GM21360 (cell line): ENCODE measurements around the gene SLC2A13.
"Not testable (repeated sequence)": the region's sequence is repeated elsewhere in the genome, so short reads cannot be mapped to it uniquely, and the experiment has no call there.

ENCODE experiments used
- ATAC-seq: cut with Tn5 transposase; IDR thresholded peaks from one replicate; pipeline ENCODE4 v1.9.1; 2021; ENCODE audit warnings: mild to moderate bottlenecking, moderate library complexity; ENCODE audit not compliant: unreplicated experiment

Gene SLC2A13

DNA sequence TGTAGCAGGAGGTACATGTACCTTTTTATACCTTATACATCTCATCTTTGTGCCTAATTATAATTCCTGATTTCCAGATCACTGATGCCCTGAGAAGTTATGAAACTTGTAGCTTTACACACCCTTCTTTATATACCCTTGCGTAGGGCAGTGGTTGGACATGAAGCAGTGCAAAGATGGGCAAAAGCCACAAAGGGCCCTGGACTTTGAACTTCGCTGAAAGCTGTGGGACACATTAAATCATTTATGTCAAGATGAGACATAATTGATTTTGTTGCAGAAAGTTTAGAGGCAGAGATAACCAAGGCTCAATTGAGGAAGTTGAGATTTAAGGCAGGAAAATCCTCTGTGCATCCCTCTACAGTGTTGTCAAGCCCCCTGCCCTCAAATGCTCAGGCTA lies 170.0 kb downstream of the SLC2A13 start:
- ATAC-seq: no peak

GRCh38 chr12:39935275-39935674 lies 170.6 kb downstream of the SLC2A13 start:
- ATAC-seq: no peak

- no peak for ATAC-seq
These were observed 174.0 kb downstream of the SLC2A13 start for GRCh38 chr12:39931857-39932256.

DNA sequence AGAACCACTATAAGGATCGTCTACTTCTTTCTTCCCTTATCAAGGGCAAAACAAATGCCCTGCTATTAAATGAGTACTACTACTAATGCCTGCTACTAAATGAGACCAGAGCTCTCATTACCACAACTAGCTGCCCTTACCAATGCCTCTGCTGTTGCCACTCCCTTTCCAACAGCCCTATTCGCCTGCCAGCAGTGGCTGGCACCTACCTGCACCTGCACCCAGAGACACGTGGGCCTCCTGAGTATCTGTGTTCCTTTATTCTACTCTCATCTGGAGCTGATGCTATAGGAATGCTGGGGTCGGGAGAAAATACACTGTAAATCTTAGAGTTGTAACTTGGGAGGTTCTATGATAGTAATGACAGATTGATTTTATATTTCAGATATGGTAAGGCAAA lies 174.7 kb downstream of the SLC2A13 start:
- no peak for ATAC-seq

DNA sequence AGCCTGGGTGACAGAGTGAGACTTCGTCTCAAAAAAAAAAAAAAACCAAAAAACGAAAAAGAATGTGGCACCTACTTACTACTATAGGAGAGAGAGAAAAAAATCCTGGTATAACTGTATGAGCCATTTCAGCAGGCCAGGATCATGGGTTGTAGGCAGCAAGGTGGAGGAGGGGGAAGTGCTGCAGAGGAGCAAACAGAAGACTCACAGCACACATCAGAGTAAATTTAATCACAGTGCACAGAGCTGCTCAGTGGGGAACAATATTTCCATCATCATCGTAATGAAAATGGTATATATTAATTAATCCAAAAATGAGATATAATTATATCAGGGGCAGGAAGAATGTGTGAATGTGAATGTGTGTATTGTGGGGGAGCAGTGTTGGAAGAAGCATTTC lies 175.8 kb downstream of the SLC2A13 start:
- no peak for ATAC-seq

DNA sequence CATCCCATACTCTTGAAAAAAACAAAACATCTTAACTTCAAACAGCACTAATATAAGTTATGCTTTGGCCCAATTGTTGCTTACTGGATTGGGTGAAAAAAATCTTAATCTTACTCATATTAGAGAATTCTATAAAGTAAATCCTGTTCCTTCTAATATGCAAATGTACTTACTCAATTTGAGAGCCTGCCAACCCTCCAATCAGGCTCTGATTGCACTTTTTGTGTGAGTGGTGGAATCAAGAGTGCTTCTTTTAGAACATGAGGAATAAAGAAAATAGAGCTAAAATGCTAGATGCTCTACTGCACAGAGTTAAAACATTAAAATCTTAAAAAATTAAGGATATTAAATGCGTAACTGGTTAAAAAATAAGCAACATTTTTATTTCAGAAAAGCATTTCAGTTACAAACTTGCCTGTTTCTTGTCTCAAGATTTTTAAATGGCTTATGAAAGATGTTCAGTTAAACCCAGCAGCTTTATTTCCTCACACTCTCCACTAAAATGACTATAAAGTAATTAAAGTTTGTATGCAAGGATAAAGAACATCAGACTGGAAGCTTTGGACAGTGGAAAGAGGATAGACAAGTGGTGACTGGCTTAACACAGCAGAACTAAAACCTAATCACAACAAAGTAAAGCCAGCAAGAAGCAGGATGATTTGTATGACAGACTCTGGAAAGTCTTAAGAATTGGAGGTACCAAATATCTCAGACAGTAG lies 177.5 kb downstream of the SLC2A13 start:
- no peak for ATAC-seq

DNA sequence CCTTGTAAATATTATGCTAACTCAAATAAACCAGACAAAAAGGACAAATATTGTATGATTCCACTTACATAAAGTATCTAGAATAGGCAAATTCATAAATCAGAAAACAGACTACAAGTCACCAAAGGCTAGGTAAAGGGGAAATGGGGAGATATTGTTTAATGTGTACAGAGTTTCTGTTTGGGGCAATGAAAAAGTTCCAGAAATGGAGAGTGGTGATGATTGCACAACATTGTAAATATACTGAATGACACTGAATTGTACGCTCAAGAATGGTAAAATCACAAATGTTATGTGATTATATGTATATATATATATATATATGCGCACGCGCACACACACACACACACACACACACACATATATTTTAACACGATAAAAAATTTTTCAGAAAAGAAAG lies 182.5 kb downstream of the SLC2A13 start:
- no peak for ATAC-seq

GRCh38 chr12:39922598-39922997 lies 183.3 kb downstream of the SLC2A13 start:
- not testable (repeated sequence) for ATAC-seq

- no peak for ATAC-seq
These were observed 185.2 kb downstream of the SLC2A13 start for GRCh38 chr12:39920647-39921046.

DNA sequence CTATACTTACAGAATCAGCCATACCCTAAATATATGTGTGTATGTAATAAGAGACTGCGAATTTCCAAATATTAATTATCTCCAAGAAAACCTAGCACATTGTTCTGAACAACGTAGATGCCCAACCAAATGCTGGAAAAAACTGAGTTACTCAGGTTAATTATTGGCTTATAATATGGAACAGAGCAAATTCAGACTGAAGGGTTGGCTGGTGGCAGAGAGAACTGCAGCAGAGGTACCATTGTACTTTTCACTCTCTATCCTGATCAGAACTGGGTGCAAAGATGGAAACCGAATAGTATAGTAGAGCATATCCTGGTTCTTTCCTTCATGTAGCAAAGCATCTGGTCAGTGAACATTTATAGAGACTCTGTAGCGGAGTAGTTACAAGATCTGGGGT lies 185.7 kb downstream of the SLC2A13 start:
- ATAC-seq: no peak

DNA sequence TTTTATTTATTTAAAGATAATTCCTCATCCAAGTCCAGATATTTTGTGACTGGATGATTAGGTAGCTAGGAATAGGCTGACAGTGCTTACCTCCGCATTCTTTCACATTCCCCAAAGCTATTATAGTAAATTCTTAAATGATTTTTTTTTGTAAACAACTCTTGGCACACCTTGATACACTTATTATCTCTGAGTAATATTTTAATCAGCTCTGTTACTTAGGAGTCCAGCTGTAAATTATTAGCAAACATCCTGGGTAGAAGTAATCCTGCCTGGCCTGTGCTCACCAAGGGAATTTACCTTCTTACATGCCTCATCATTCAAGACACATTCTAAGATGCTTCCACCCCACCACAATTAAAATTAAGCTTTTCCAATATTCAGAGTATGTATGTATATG lies 186.1 kb downstream of the SLC2A13 start:
- no peak for ATAC-seq

- ATAC-seq: no peak
These were observed 190.6 kb downstream of the SLC2A13 start for GRCh38 chr12:39915249-39915648.

- ATAC-seq: no peak
These were observed 193.5 kb downstream of the SLC2A13 start for GRCh38 chr12:39912211-39912980.

DNA sequence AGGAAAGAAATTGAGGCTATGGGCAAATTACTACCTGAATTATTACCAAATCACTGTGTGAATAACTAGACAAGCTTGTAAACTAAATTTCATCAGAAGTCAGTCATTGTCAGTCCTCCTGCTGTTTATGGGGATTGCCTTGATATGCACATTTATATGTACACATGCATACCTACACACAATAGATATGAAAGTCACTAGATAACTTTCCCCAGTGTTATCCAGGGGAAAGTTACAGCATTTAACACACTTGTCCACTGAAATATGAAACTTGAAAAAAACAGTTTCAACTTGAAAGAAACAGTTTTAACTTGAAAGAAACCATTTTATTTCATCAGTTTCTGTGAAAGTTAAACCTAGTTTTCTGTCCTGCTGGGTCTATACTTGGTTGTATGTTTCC lies 199.6 kb downstream of the SLC2A13 start:
- no peak for ATAC-seq

DNA sequence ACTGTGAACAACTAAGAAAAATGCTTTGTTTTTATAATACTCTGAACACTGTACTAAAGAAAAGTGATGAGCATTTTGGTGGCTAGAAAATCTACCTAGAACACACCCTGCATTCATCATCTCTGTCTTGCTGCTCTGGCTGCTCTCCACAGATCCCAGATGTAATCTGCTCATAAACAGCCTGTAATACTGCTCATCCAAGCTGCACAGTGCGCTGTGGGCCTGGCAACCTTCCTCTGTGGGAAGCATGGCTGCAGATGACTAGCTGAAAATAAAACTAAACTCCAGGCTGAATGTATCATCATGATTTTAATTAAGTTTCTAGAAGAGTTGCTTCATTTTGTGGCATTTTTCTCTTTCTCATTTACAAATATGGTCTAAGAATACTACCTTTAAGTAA lies 200.7 kb downstream of the SLC2A13 start:
- no peak for ATAC-seq

DNA sequence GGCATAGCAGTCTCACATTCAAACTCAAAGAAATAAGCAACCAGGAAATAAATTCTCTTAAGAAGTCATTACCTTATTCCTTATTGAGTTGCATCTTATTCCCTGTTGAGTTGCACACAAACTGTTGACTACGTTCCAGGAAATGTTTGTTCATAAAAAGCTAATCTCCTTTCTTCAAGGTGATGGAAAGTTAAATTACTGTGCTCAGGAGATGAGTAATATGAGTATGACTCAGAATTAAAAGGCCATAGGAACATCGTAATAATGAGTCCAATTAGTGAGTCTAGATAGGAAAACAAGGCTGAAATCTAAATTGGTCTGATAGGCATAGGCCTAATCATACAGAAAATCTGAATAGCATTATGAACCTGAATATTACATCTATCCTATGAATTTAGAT lies 203.1 kb downstream of the SLC2A13 start:
- ATAC-seq: no peak

- ATAC-seq: no peak
These were observed 208.6 kb downstream of the SLC2A13 start for GRCh38 chr12:39897315-39897714.

DNA sequence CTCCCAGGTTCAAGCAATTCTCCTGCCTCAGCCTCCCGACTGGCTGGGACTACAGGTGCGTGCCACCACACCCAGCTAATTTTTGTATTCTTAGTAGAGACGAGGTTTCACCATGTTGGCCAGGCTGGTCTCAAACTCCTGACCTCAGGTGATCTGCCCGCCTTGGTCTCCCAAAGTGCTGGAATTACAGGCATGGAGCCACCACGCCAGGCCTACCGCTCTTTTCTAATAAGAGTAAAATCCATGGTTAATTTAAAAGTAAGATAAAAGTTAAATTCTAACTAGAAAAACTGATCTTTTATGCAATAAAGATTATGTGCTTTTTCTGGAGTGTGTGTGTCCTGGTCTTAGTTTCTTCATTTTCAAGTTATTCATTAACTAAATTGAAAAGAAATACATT lies 212.5 kb downstream of the SLC2A13 start:
- ATAC-seq: not testable (repeated sequence)

DNA sequence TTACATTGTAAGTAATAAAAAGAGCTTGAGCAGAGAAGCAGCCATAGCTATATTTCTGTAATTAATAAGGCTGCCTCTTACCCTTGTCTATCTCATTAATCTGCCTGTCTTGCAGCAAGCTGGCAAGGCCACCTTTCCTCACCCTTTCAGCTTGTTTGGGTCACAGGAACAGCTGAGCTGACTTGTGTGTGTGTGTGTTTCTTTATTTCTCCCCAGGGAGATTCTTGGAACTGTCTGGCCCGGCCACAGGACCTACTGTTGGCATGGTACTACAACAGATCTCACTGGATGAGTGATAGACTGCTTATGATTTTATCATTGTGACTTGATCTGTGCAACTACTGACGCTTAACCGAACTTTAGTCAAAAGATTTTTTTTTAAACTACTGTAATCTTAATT lies 213.7 kb downstream of the SLC2A13 start:
- ATAC-seq: no peak

GRCh38 chr12:39887856-39888255 lies 218.0 kb downstream of the SLC2A13 start:
- ATAC-seq: no peak

DNA sequence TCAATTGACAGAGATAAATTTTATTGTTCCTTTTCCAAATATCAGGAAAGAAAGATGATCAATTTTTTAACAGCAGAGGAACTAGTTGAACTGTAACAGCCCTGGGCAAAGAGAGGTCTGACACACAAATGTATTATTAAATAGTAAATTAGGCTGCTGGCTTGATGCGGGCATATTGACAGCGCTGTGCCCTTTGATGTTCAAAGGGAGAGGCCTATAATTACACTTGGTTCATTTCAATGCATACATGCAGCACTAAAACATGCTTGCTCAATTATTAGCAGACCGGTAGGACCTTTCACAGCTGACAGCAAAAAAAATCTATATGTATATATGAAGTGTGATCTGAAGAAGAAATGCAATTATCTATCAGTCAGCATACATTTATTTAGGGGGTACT lies 219.8 kb downstream of the SLC2A13 start:
- no peak for ATAC-seq

GRCh38 chr12:39884616-39885125 lies 221.2 kb downstream of the SLC2A13 start:
- no peak for ATAC-seq
